Transverse colon (tissue), 4 donors: ENCODE measurements around the gene PRMT3. TPM values are rescaled to one million over a fixed set of nuclear protein-coding genes. Genes with fewer than 3 reads are reported as not detected.

Source experiments
- DNase-seq: peaks from one replicate; pipeline ENCODE4 v3.0.0-alpha.2; 2019
- H3K27ac ChIP-seq, 4 donors: fragments of 200-600 bp; sonication (generic); 2 replicates each; pipeline ENCODE4 v1.5.1; 2016 to 2018; ENCODE audit warnings: inconsistent platforms in 4 of 4
- H3K27me3 ChIP-seq: fragments of 200-600 bp; sonication (generic); 2 replicates; pipeline ENCODE4 v1.5.1; 2017; ENCODE audit warnings: inconsistent platforms
- H3K36me3 ChIP-seq, 4 donors: fragments of 200-600 bp; sonication (generic); 2 replicates each; pipeline ENCODE4 v1.5.1; 2017 to 2019; ENCODE audit warnings: inconsistent platforms in 4 of 4
- H3K4me1 ChIP-seq, 4 donors: fragments of 200-600 bp; sonication (generic); 2 replicates each; pipeline ENCODE4 v1.5.1; 2017 to 2020; ENCODE audit warnings: inconsistent platforms in 4 of 4
- H3K4me3 ChIP-seq, 4 donors: fragments of 200-600 bp; sonication (generic); 1 replicate in 1 of 4; 2 replicates in 3 of 4; pipeline versions ENCODE4 v1.5.1 to v1.6.1; 2017 to 2019; ENCODE audit warnings: inconsistent platforms in 4 of 4
- H3K9me3 ChIP-seq, 2 donors: fragments of 200-600 bp; sonication (generic); 2 replicates each; pipeline ENCODE4 v1.5.1; 2017 to 2019; ENCODE audit warnings: inconsistent platforms in 2 of 2
- EP300 ChIP-seq: sonication (generic); formaldehyde crosslinking; IDR thresholded peaks from one replicate; pipeline ENCODE4 v1.6.1; 2017; ENCODE audit warnings: antibody characterized with exemption, low read depth
- POLR2A ChIP-seq: fragments of 450-650 bp; IDR thresholded peaks from one replicate; pipeline ENCODE4 v1.6.1; 2016; ENCODE audit warnings: antibody characterized with exemption, mild to moderate bottlenecking, moderate library complexity
- POLR2AphosphoS5 ChIP-seq, 3 donors: sonication (generic); formaldehyde crosslinking; IDR thresholded peaks; one replicate each; pipeline ENCODE4 v1.6.1; 2016; ENCODE audit warnings: antibody characterized with exemption in 3 of 3
- WGBS, 2 donors: methylation state at CpG; one replicate each; pipeline ENCODE4 v1.1.5; 2018; ENCODE audit warnings: low coverage in 1 of 2; 5-methylcytosine and 5-hydroxymethylcytosine counted together
- in situ Hi-C, 4 donors: fragments of 200-750 bp; cut with MboI; loops; one replicate each; pipeline versions ENCODE4 v1.15.0 to v1.15.1; 2017; ENCODE audit warnings: low sequenced_read_pairs in 3 of 4, low pct_ligation_motif_present in 1 of 4, low pct_unique_long_range_greater_than_20kb in 1 of 4
- intact Hi-C: fragments of 100-400 bp; cut with DNase I; formaldehyde crosslinking; loops from one replicate; pipeline ENCODE4 v1.15.1; 2023; ENCODE audit warnings: low total_unique reads
- total RNA-seq, 4 donors: library from RNA; depleted of rRNA; stranded (reverse); fragments of >200 nt; gene quantifications; one replicate each; pipeline ENCODE4 v1.1.0, GENCODE V29; 2016
- TF ChIP-seq, protein P1 (sequence below), 5 experiments: fragments of 200-600 bp in 3 of 5; fragments of 450-650 bp in 2 of 5; sonication (generic) in 3 of 5; IDR thresholded peaks; 1 replicate in 2 of 5; 2 replicates in 3 of 5; pipeline ENCODE4 v1.5.1; 2016 to 2017; ENCODE audit warnings: antibody characterized with exemption in 5 of 5, inconsistent platforms in 3 of 5, mild to moderate bottlenecking in 2 of 5, moderate library complexity in 1 of 5

Gene PRMT3
- total RNA-seq, 4 donors from 2014 or later = 6.7 to 21.0 (median 15.2) TPM

DNA sequence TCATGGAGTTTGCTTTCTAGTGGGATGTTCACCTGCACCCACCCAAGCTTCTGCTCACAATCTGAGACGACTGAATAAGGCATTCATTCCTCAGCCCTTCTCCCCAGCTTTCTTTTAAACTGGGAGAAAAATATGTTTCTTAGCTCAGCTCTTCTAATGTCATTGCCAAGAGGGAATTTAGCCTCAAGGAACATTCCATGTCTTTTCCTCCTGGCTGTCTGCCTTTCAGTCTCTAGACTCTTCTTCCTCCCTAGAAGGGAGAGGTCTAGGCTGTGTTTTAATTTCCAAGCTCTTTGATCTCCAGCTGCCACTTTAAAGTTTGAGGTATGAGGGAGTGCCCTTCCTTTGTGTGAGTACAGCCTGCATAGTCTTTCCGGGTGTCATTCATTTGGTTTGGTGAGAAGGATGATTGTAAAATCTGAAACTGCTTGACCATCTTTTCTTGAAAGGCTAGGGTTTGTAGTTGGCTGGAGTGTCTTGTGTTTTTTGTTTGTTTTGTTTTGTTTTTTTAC, 35.7 kb upstream of the PRMT3 start:
- H3K4me1 ChIP-seq = peaks cover 0 to 18% (median 8%) of the 10 kb centered on the region in 4 donors
- H3K4me3 ChIP-seq = no peak overlapping the region
- intact Hi-C loops = no loop called here
- in situ Hi-C loops = loop anchor here (10.0 to 25.0 kb wide), 3 partner anchors 227 to 790 kb away; no protein-coding TSS in a partner anchor
- H3K36me3 ChIP-seq = no peaks in the 10 kb centered on the region
- H3K27me3 ChIP-seq = no peaks in the 10 kb centered on the region
- H3K9me3 ChIP-seq = no peaks in the 10 kb centered on the region
- 38 to 42% methylated on average over 2 of the region's 2 CpGs for WGBS, 2 donors
- no peak for DNase-seq
- peak overlapping the region in 1 of 4 donors; percentile 4 for H3K27ac ChIP-seq
- TF ChIP-seq POLR2AphosphoS5 (IDR thresholded peaks at IDR 0.05) = no peak
- TF ChIP-seq, protein P1, sequence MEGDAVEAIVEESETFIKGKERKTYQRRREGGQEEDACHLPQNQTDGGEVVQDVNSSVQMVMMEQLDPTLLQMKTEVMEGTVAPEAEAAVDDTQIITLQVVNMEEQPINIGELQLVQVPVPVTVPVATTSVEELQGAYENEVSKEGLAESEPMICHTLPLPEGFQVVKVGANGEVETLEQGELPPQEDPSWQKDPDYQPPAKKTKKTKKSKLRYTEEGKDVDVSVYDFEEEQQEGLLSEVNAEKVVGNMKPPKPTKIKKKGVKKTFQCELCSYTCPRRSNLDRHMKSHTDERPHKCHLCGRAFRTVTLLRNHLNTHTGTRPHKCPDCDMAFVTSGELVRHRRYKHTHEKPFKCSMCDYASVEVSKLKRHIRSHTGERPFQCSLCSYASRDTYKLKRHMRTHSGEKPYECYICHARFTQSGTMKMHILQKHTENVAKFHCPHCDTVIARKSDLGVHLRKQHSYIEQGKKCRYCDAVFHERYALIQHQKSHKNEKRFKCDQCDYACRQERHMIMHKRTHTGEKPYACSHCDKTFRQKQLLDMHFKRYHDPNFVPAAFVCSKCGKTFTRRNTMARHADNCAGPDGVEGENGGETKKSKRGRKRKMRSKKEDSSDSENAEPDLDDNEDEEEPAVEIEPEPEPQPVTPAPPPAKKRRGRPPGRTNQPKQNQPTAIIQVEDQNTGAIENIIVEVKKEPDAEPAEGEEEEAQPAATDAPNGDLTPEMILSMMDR (IDR thresholded peaks at IDR 0.05) = no peak
- TF ChIP-seq POLR2A = no peak
- TF ChIP-seq EP300 = no peak

DNA sequence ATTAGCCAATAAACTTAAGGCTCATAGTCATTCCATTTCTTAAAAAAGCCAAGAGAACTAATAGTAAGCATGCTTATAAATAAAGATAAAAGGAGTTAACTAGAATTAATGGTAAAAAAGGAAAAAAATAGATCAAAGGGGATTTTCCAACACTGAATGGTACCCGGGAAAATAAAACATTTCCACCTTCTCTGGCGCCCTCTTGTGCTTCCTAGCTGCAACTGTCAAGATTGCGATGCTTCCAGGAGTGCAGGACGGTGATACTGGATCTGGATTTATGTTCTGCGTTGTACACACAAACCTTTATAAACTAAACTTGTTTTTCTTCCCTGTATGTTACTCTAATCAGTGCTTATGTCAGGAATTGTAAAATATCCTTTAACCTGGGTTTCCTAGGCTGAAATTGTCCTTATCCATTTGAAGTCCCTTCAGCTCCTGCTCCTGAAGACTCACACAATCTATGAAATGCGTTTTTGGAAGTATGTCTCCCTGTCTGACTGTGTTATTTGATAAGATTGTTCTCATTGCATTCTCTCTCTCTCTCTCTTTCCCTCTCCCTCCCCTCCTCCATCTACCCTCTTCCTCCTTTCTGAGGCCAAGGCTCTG, 33.6 kb upstream of the PRMT3 start:
- DNase-seq = peak; percentile 45
- WGBS, 2 donors = 8 to 10% methylated on average over 6 of the region's 6 CpGs
- H3K4me3 ChIP-seq = no peak overlapping the region
- peaks cover 0 to 18% (median 8%) of the 10 kb centered on the region in 4 donors for H3K4me1 ChIP-seq
- intact Hi-C loops = no loop called here
- H3K27ac ChIP-seq = no peak overlapping the region
- no peaks in the 10 kb centered on the region for H3K27me3 ChIP-seq
- TF ChIP-seq POLR2AphosphoS5 (IDR thresholded peaks at IDR 0.05) (no peak), POLR2A (no peak), EP300 (no peak)
- TF ChIP-seq, protein P1 (IDR thresholded peaks at IDR 0.05) = peak; percentile 65 to 86 (median 79)
- H3K36me3 ChIP-seq = no peaks in the 10 kb centered on the region
- H3K9me3 ChIP-seq = no peaks in the 10 kb centered on the region
- in situ Hi-C loops = loop anchor here (10.0 to 25.0 kb wide), 3 partner anchors 229 to 792 kb away; no protein-coding TSS in a partner anchor

DNA sequence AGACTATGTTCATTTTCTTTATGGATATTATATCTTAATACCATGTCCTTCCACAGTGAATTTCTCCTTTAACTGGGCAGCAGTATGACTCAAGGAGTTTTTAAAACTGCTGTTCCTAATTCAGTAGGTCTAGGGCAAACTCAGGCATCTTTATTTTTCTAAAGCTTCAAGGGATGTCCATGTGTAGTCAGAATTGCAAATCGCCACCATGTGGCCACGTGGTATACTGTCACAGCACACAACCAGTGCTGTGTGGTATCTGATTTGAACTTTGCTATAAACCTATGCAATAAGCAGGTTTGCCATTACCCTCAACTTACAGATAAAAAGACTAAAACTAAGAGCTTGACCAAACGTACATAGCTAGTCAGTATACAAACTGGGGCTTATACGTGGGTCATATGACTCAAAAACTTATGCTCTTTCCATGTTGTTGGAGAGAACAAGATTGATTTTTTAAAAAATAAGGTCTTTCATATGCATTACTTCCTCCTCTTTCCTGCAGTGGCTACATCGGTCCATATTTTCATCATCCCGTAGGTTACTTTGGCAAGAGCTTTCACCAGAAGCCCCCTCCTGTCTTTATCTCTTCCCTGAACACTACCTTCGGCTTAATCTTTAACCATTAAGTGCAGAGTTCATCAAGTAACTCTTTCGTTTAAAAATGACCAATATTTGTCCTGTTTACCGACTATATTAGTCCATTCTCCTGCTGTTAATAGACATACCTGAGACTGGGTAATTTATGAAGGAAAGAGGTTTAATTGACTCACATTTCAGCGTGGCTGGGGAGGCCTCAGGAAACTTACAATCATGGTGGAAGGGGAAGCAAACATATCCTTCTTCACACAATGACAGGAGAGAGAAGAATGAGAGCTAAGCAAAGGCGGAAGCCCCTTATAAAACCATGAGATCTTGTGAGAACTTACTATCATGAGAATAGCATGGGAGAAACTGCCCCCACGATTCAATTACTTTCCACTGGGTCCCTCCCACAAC, 32.0 kb upstream of the PRMT3 start:
- Histone ChIP-seq H3K36me3 (no peaks in the 10 kb centered on the region), H3K27ac (no peak overlapping the region), H3K9me3 (no peaks in the 10 kb centered on the region), H3K4me3 (no peak overlapping the region), H3K4me1 (peaks cover 0 to 24% (median 9%) of the 10 kb centered on the region in 4 donors), H3K27me3 (no peaks in the 10 kb centered on the region)
- no peak for TF ChIP-seq POLR2A
- TF ChIP-seq, protein P1 (IDR thresholded peaks at IDR 0.05) = peak; percentile 51 to 55 (median 55)
- WGBS, 2 donors = 36 to 40% methylated on average over 11 to 12 of the region's 12 CpGs
- in situ Hi-C loops (loop anchor here (10.0 to 25.0 kb wide), 3 partner anchors 231 to 793 kb away; no protein-coding TSS in a partner anchor), intact Hi-C loops (no loop called here)
- DNase-seq = peak; percentile 51

DNA sequence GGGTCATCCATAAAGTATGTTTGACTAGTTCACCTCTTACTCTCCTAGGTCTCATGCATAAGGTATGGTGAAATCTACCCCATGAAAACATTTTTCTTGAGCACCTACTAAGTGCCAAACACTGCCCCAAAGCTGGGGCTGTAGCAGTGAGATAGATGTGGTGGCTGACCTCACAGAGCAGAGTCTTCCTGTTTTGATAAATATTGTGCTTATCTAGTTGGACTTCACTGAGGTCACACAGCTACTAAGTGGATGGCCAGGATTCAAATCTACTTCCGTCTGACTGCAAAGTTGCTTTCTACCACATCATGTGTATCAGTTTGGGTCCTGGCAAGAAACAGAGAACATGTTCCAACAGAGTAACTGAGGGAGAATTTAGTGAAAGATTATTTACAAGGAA, 30.4 kb upstream of the PRMT3 start:
- Histone ChIP-seq H3K27ac (no peak overlapping the region), H3K4me3 (no peak overlapping the region), H3K36me3 (no peaks in the 10 kb centered on the region), H3K27me3 (no peaks in the 10 kb centered on the region), H3K4me1 (peaks cover 0 to 15% (median 3%) of the 10 kb centered on the region in 4 donors), H3K9me3 (no peaks in the 10 kb centered on the region)
- intact Hi-C loops (no loop called here), in situ Hi-C loops (loop anchor here (10.0 to 25.0 kb wide), 3 partner anchors 232 to 795 kb away; no protein-coding TSS in a partner anchor)
- TF ChIP-seq, protein P1 (IDR thresholded peaks at IDR 0.05) = no peak
- TF ChIP-seq POLR2AphosphoS5 (IDR thresholded peaks at IDR 0.05) = no peak
- TF ChIP-seq POLR2A = no peak
- TF ChIP-seq EP300 = no peak
- DNase-seq = no peak
- WGBS, 2 donors = 47 to 100% methylated on average over 1 of the region's 1 CpG
